ENCODE data around the gene C1orf167. TPM values are rescaled to one million over a fixed set of nuclear protein-coding genes. Genes with fewer than 3 reads are reported as not detected.

C1orf167 gene, protein sequence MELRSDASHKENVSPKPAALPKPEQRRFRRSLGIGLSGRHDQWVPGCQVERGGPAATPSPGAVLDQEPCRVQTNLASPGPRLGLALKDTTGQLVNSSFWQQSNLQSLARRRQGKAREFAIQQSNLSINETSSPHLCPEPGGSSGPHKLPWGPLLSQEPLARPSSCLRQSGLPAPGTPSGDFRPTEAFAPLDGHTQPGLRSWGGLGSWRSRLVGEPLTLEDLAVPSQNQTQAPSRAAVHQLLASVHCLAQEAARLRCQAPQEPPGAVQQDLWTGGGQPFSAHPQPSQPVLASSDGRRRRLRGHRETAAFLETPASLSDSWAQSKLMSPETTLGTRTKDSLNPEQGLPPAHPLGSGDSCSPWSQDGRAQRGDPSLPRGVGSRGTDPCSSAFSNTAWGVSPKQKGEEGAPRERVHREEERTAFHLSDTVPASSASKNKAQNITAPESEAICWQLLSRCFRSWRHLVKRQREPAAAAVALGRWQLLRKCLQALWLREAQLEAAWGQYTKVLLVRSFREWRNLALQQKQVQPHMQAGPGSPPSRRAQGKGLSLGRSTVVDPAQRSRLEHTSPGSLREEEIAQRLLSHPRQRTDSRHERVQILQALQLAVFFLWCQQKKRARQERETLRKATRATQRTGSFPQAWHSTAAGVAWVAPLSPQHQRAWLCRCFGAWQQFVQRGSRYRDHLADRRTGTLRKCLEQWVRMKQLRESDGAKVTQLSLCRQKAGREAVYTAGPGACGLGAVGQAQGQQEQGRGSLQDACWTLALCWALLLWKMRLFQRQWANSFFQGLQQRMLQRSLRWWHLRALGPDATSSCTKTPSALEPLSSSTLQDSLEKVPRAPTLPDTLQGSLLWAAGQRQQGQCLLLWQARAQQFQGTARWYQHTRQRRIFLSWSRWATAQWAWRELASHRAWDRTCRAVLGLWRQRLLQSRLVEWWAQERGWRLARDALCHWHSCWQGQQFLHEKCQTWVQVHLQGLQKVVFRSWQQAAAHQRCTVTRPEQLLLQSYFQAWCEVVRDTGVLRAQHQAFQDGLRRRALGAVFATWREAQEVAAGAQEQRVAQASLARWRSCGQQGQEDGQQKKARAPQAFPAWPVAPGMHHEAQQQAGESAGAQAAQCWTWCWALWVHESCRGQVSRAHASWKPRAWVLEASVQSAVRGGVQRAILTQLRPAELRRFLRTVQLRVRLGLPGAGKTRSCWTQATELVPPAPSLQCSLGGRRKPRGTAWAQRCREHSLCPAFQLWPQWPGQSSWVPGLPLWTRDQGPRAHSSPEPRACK (N-terminal part only)
- not detected in 2 replicates for total RNA-seq (2014; rRNA removed; shearing (Covaris generic); ENCODE audit: low replicate concordance)

DNA sequence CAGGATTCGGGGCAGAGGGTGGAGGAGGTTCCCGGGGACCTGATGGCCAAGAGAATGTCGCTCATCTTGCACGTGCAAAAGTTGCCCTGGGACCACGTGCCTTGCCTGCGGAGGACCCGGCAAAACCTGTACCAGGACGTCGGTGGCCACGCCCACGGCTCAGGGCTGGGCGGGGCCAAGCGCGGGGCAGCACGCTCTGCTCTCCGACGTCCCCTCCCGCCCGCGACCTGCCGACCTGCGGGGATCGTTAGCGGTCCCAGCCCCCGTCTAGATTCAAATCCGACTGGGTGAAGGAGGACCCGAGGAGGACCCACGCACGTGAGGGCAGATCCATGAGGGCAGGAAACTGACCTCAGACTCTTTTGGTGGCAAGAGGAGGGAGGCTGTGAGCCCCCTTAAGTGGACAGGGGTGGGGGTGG is at the start of gene C1orf167:
Gene C1orf167, plus strand, starts transcription at position 206 of the 419 bp plus-strand sequence. CDS start 2,208 bp downstream, outside the sequence.
- H3K79me2 ChIP-seq (ENCODE audit: low read length) = no peaks in the 10 kb centered on the region
- DNase-seq = peak; percentile 49
- H3K4me2 ChIP-seq (ENCODE audit: low read depth, low read length, poor library complexity, severe bottlenecking) = no peak within 1 kb of the TSS
- H3K4me3 ChIP-seq (ENCODE audit: low read length) = no peak within 1 kb of the TSS
- H4K20me1 ChIP-seq (ENCODE audit: insufficient read depth, low read depth, low read length) = no peaks in the 10 kb centered on the region
- H2AFZ ChIP-seq (ENCODE audit: low read length) = no peak within 1 kb of the TSS
- H3K27me3 ChIP-seq (ENCODE audit: low read length) = no peaks in the 10 kb centered on the region
- H3K9me3 ChIP-seq (ENCODE audit: low read length) = no peaks in the 10 kb centered on the region
- H3K9ac ChIP-seq (ENCODE audit: low read length) = no peak within 1 kb of the TSS
- H3K27ac ChIP-seq (ENCODE audit: low read length) = no peak within 1 kb of the TSS
- no peaks in the 10 kb centered on the region for H3K36me3 ChIP-seq (ENCODE audit: insufficient read depth, low read length)
- no peaks in the 10 kb centered on the region for H3K4me1 ChIP-seq (ENCODE audit: low read length)
- no peaks in the 10 kb centered on the region for H3K9me2 ChIP-seq (replicated peaks; ENCODE audit: insufficient read depth, low read length)

DNA sequence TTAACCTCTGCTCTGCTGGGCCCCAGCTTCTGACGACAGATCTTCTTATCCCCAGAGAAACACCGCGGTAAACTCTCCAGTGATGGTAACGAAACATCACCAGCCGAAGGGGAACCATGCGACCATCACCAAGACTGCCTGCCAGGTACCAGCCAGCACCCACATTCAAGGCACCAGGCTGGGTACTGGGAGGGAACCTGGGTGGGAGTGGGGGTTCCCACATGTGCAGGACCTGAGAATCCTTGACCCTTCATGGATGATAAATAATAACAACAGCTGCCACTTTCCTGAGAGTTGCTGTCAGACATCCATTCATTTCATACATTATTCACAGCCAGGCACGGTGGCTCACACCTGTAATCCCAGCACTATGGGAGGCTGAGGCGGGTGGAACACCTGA is 49.7 kb upstream of the C1orf167 start:
- H3K9ac ChIP-seq (ENCODE audit: low read length) = no peak overlapping the region

DNA sequence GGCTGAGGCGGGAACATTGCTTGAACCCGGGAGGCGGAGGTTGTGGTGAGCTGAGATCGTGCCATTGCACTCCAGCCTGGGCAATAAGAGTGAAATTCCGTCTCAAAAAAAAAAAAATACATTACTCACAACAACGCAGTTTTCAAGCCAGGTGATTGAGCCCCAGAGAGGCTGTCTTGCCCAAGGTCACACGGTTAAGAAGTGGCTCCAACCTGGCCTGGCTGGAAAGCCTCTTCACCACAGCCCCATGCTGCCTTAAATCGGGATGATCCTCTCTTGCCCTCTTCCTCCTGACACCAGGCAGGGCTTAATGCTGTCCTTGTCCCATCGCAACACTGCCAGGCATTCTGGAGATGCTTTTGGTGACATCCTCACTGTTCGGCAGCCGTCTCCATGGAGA is 48.9 kb upstream of the C1orf167 start:
- no peak overlapping the region for H3K4me3 ChIP-seq (ENCODE audit: low read length)
- no peak for DNase-seq
- no peaks in the 10 kb centered on the region for H3K4me1 ChIP-seq (ENCODE audit: low read length)
- no peak overlapping the region for H3K9ac ChIP-seq (ENCODE audit: low read length)
- H3K36me3 ChIP-seq (ENCODE audit: insufficient read depth, low read length) = no peaks in the 10 kb centered on the region
- no peak overlapping the region for H3K27ac ChIP-seq (ENCODE audit: low read length)
- no peak overlapping the region for H3K4me2 ChIP-seq (ENCODE audit: low read depth, low read length, poor library complexity, severe bottlenecking)
- H3K79me2 ChIP-seq (ENCODE audit: low read length) = no peaks in the 10 kb centered on the region
- H4K20me1 ChIP-seq (ENCODE audit: insufficient read depth, low read depth, low read length) = no peaks in the 10 kb centered on the region
- H2AFZ ChIP-seq (ENCODE audit: low read length) = no peak overlapping the region
- no peaks in the 10 kb centered on the region for H3K27me3 ChIP-seq (ENCODE audit: low read length)
- H3K9me2 ChIP-seq (replicated peaks; ENCODE audit: insufficient read depth, low read length) = no peaks in the 10 kb centered on the region
- no peaks in the 10 kb centered on the region for H3K9me3 ChIP-seq (ENCODE audit: low read length)

More for the DNA sequence above, 49.7 kb upstream of the C1orf167 start:
- Histone ChIP-seq H3K79me2 (ENCODE audit: low read length) (no peaks in the 10 kb centered on the region), H3K4me2 (ENCODE audit: low read depth, low read length, poor library complexity, severe bottlenecking) (no peak overlapping the region), H2AFZ (ENCODE audit: low read length) (no peak overlapping the region), H3K36me3 (ENCODE audit: insufficient read depth, low read length) (no peaks in the 10 kb centered on the region), H3K27ac (ENCODE audit: low read length) (no peak overlapping the region), H3K4me3 (ENCODE audit: low read length) (no peak overlapping the region), H3K27me3 (ENCODE audit: low read length) (no peaks in the 10 kb centered on the region), H3K4me1 (ENCODE audit: low read length) (no peaks in the 10 kb centered on the region), H4K20me1 (ENCODE audit: insufficient read depth, low read depth, low read length) (no peaks in the 10 kb centered on the region), H3K9me3 (ENCODE audit: low read length) (no peaks in the 10 kb centered on the region), H3K9me2 (replicated peaks; ENCODE audit: insufficient read depth, low read length) (no peaks in the 10 kb centered on the region)
- DNase-seq = no peak

DNA sequence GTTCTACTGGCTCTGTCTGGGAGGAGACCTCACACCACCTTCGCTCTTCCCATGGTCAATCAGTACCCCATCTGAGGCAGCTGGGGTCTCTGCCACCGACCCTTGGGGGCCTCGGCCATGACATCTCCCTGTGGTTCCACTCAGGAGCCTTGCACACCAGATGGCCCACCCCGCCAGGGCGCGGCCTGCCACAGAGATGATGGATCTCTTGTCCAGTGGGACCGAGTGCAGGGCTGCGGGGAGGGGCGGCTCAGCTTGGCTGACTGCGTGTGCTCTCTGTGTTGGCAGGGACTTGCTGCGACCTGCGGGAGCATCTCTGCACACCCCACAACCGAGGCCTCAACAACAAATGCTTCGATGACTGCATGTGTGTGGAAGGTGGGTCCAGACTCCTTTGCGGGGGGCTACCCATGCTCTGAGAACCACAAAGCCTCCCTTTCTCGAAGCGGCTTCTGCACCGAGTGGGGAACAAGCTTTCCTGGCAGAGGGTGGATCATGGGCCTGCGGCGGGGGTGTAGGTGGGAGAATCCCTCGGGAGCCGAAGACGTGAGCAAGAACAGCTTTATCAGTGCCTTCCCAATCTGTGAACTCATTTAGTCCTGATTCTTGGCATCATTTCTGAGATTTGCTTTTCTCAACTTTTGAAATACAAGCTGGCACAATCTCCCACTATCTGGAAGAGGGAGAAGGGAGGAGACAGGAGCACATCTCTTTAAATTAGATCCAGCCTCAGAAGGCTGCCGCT is 47.0 kb upstream of the C1orf167 start:
- DNase-seq = no peak
- Histone ChIP-seq H4K20me1 (ENCODE audit: insufficient read depth, low read depth, low read length) (no peaks in the 10 kb centered on the region), H3K36me3 (ENCODE audit: insufficient read depth, low read length) (no peaks in the 10 kb centered on the region), H3K4me3 (ENCODE audit: low read length) (no peak overlapping the region), H3K27me3 (ENCODE audit: low read length) (no peaks in the 10 kb centered on the region), H3K27ac (ENCODE audit: low read length) (no peak overlapping the region), H3K79me2 (ENCODE audit: low read length) (no peaks in the 10 kb centered on the region), H3K9ac (ENCODE audit: low read length) (no peak overlapping the region), H3K9me2 (replicated peaks; ENCODE audit: insufficient read depth, low read length) (no peaks in the 10 kb centered on the region), H3K9me3 (ENCODE audit: low read length) (no peaks in the 10 kb centered on the region), H3K4me1 (ENCODE audit: low read length) (peaks cover 4% of the 10 kb centered on the region; the same call in 1 of the 2 replicates), H3K4me2 (ENCODE audit: low read depth, low read length, poor library complexity, severe bottlenecking) (no peak overlapping the region), H2AFZ (ENCODE audit: low read length) (no peak overlapping the region)

DNA sequence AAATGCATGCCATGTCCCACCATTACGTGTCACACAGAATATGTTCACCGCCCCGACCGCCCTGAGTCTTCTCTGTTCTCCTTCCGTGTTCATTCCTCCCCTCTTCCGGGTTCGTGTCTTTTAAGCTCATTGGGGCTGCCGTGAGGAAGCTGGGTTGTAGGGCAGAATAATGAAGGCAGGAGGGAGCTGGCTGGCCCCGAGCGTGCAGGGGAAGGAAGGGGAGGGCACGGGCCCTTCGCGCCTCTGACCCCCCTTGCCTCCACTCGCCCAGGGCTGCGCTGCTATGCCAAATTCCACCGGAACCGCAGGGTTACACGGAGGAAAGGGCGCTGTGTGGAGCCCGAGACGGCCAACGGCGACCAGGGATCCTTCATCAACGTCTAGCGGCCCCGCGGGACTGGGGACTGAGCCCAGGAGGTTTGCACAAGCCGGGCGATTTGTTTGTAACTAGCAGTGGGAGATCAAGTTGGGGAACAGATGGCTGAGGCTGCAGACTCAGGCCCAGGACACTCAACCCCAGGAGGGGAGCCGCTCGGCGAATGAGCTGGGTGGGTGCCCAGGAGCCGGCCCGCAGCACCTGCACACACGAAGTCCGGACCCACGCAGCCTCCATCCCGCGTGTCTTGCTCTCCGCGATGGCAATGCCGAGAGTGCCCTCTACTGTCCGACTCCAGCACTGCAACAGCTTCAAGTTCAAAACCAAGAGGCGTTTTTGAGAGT is 42.5 kb upstream of the C1orf167 start:
- H3K9ac ChIP-seq (ENCODE audit: low read length) = no peak overlapping the region
- no peak overlapping the region for H3K4me3 ChIP-seq (ENCODE audit: low read length)

DNA sequence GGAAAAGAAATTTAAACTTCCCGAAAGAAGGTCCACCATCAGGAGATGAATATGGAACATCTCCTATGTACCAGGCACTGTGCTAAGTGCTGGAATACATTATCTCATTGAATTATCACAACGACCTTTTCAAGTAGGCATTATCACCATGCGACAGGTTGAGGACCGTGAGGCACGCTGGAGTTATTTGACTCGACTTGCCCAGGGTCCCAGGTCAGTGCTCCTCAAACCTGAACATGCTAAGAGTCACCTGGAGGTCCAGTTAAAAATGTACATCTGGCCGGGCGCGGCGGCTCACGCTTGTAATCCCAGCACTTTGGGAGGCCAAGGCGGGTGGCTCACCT is 42.0 kb upstream of the C1orf167 start:
- Histone ChIP-seq H3K27ac (ENCODE audit: low read length) (no peak overlapping the region), H3K27me3 (ENCODE audit: low read length) (no peaks in the 10 kb centered on the region), H3K9me2 (replicated peaks; ENCODE audit: insufficient read depth, low read length) (no peaks in the 10 kb centered on the region), H3K4me3 (ENCODE audit: low read length) (no peak overlapping the region), H3K9me3 (ENCODE audit: low read length) (no peaks in the 10 kb centered on the region), H3K36me3 (ENCODE audit: insufficient read depth, low read length) (no peaks in the 10 kb centered on the region), H3K9ac (ENCODE audit: low read length) (no peak overlapping the region), H3K4me1 (ENCODE audit: low read length) (peaks cover 4% of the 10 kb centered on the region; the same call in 1 of the 2 replicates), H3K79me2 (ENCODE audit: low read length) (no peaks in the 10 kb centered on the region), H4K20me1 (ENCODE audit: insufficient read depth, low read depth, low read length) (no peaks in the 10 kb centered on the region), H3K4me2 (ENCODE audit: low read depth, low read length, poor library complexity, severe bottlenecking) (no peak overlapping the region), H2AFZ (ENCODE audit: low read length) (no peak overlapping the region)
- no peak for DNase-seq

More for the DNA sequence above, 42.5 kb upstream of the C1orf167 start:
- Histone ChIP-seq H3K9me3 (ENCODE audit: low read length) (no peaks in the 10 kb centered on the region), H3K4me1 (ENCODE audit: low read length) (peaks cover 4% of the 10 kb centered on the region; the same call in 1 of the 2 replicates), H3K27me3 (ENCODE audit: low read length) (no peaks in the 10 kb centered on the region), H3K9me2 (replicated peaks; ENCODE audit: insufficient read depth, low read length) (no peaks in the 10 kb centered on the region), H4K20me1 (ENCODE audit: insufficient read depth, low read depth, low read length) (no peaks in the 10 kb centered on the region), H3K36me3 (ENCODE audit: insufficient read depth, low read length) (no peaks in the 10 kb centered on the region), H3K27ac (ENCODE audit: low read length) (no peak overlapping the region), H2AFZ (ENCODE audit: low read length) (no peak overlapping the region), H3K4me2 (ENCODE audit: low read depth, low read length, poor library complexity, severe bottlenecking) (peak overlapping the region; percentile 16), H3K79me2 (ENCODE audit: low read length) (no peaks in the 10 kb centered on the region)
- peak; percentile 83 for DNase-seq

DNA sequence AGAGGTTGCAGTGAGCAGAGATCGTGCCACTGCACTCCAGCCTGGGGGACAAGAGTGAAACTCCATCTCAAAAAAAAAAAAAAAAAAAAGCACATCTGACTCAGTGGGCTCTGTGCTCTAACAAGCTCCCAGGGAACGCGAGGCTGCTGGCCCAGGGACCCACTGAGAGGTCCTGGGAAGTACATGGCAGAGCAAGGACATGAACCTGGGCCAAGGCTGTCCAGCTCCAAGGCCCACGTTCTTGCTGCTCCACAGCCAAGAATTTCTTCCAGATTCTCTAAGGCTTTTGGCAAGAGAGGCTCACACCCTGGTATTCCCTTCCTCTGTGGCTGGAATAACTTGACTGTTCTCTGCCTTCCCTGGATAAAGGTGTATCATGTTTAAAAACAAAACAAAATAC is 41.5 kb upstream of the C1orf167 start:
- H3K9ac ChIP-seq (ENCODE audit: low read length) = no peak overlapping the region
- no peaks in the 10 kb centered on the region for H3K36me3 ChIP-seq (ENCODE audit: insufficient read depth, low read length)
- peaks cover 4% of the 10 kb centered on the region; the same call in 1 of the 2 replicates for H3K4me1 ChIP-seq (ENCODE audit: low read length)
- no peak for DNase-seq
- no peak overlapping the region for H3K4me2 ChIP-seq (ENCODE audit: low read depth, low read length, poor library complexity, severe bottlenecking)
- no peaks in the 10 kb centered on the region for H3K79me2 ChIP-seq (ENCODE audit: low read length)
- H4K20me1 ChIP-seq (ENCODE audit: insufficient read depth, low read depth, low read length) = no peaks in the 10 kb centered on the region
- no peak overlapping the region for H3K27ac ChIP-seq (ENCODE audit: low read length)
- H3K9me2 ChIP-seq (replicated peaks; ENCODE audit: insufficient read depth, low read length) = no peaks in the 10 kb centered on the region
- H3K4me3 ChIP-seq (ENCODE audit: low read length) = no peak overlapping the region
- no peaks in the 10 kb centered on the region for H3K9me3 ChIP-seq (ENCODE audit: low read length)
- H2AFZ ChIP-seq (ENCODE audit: low read length) = no peak overlapping the region
- no peaks in the 10 kb centered on the region for H3K27me3 ChIP-seq (ENCODE audit: low read length)
